Endodermal cell (in vitro differentiated cells): ENCODE measurements around the gene HAPLN1. TPM values are rescaled to one million over a fixed set of nuclear protein-coding genes. Genes with fewer than 3 reads are reported as not detected.

ENCODE experiments used
- DNase-seq: peaks from one replicate; pipeline ENCODE4 v3.0.0-alpha.2; 2017
- H3K27ac ChIP-seq: 2 replicates; pipeline ENCODE4 v1.5.1; 2013; ENCODE audit warnings: mild to moderate bottlenecking, low read depth, low read length, moderate library complexity
- H3K27me3 ChIP-seq: 2 replicates; pipeline ENCODE4 v1.6.1; 2013; ENCODE audit warnings: mild to moderate bottlenecking, low read length, moderate library complexity; ENCODE audit not compliant: insufficient read depth, control insufficient read depth, poor library complexity, severe bottlenecking
- H3K36me3 ChIP-seq: 2 replicates; pipeline ENCODE4 v1.7.0; 2013; ENCODE audit warnings: mild to moderate bottlenecking, low read length, moderate library complexity; ENCODE audit not compliant: control insufficient read depth, insufficient read depth
- H3K4me1 ChIP-seq: one replicate; pipeline ENCODE4 v1.7.0; 2013; ENCODE audit warnings: low read length; ENCODE audit not compliant: control insufficient read depth, insufficient read depth
- H3K4me3 ChIP-seq: 2 replicates; pipeline ENCODE4 v1.5.1; 2013; ENCODE audit warnings: mild to moderate bottlenecking, low read length, moderate library complexity
- H3K9ac ChIP-seq: 2 replicates; pipeline ENCODE4 v1.6.1; 2013; ENCODE audit warnings: mild to moderate bottlenecking, low read length, moderate library complexity; ENCODE audit not compliant: poor library complexity, severe bottlenecking; ENCODE audit errors: extremely low read depth
- H3K9me3 ChIP-seq: 2 replicates; pipeline ENCODE4 v1.6.1; 2013; ENCODE audit warnings: mild to moderate bottlenecking, low read length, moderate library complexity; ENCODE audit not compliant: control insufficient read depth
- H3K27ac Mint-ChIP-seq: 2 replicates; pipeline ENCODE4 v1.8.0; 2020; ENCODE audit warnings: mixed read lengths
- H3K27me3 Mint-ChIP-seq: 2 replicates; pipeline ENCODE4 v1.8.0; 2021; ENCODE audit warnings: mild to moderate bottlenecking, mixed read lengths; ENCODE audit not compliant: insufficient read depth
- H3K36me3 Mint-ChIP-seq: 2 replicates; pipeline ENCODE4 v1.8.0; 2020; ENCODE audit warnings: low read depth, mixed read lengths
- H3K4me1 Mint-ChIP-seq: 2 replicates; pipeline ENCODE4 v1.8.0; 2020; ENCODE audit warnings: mixed read lengths
- H3K4me3 Mint-ChIP-seq: 2 replicates; pipeline ENCODE4 v1.8.0; 2020; ENCODE audit warnings: mild to moderate bottlenecking, moderate library complexity, mixed read lengths
- H3K9me3 Mint-ChIP-seq: 2 replicates; pipeline ENCODE4 v1.8.0; 2020; ENCODE audit warnings: mild to moderate bottlenecking, mixed read lengths
- CTCF ChIP-seq: fragments of 200-600 bp; sonication (generic); conservative IDR thresholded peaks from 2 replicates; pipeline ENCODE4 v1.5.0; 2021; ENCODE audit warnings: antibody characterized with exemption, mild to moderate bottlenecking
- WGBS, 2 experiments: methylation state at CpG; one replicate each; pipeline versions ENCODE4 v1.1.5 to v1.1.7; 2013; ENCODE audit warnings: missing lambda C conversion rate in 2 of 2, mixed read lengths in 1 of 2; ENCODE audit not compliant: insufficient coverage in 1 of 2, insufficient read length in 1 of 2; 5-methylcytosine and 5-hydroxymethylcytosine counted together
- total RNA-seq, 2 donors: library from RNA; stranded (reverse); fragmentation: NEBNext Ultra II Directional in 1 of 2; extraction: Animal tissue kit (Norgen Biotek cat#: 25700) in 1 of 2; gene quantifications; 2 replicates in 1 of 2; 3 replicates in 1 of 2; pipeline ENCODE4 v1.2.1, GENCODE V29; 2021

HAPLN1 gene
- total RNA-seq, 2 donors from 2014 or later: 0.07 to 1.3 TPM

DNA sequence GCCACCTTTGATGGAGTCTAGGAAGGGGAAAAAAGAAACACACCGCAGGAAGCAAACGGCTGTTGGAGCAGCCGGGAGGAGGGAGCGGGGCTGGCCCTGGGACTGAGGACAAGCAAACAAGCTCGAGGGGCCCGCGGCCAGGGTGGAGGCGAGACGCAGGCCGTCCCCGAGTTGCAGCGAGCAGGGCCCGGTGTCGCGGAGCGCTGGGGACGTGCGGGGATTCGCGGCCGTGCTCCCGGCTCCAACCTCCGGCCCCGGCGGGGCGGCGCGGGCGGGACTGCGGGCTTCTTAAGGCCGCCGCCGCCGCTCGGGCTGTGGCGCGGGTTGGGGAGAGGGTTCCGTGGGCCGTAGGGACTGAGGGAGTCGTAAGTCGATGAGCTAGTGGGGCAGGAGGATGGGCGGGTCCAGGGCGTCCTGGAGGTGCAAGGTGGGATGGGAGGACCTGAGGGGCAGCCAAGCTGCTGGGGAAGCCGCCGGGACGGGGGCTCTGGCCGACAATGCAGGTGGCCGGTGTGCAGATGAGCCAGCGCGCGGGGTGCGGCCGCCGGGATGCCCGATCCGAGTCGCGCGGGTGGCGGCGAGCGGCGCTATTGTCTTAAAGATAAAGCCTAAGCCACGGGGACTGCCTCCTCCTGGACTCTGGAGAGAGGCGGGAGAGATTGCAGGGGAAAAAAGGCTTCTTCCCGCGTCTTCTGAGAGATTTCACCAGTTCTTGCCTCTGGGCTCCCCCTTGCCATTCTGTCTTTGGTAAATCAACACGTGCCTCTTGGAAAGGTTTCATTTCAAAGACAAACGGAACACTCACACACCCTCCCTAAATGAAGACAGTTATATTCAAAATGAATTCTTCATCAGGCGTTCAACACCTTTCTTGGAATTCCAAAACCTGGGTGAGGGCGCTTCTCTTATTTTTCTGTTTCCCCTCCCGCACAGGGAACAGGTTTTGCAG lies 1.6 kb upstream of the HAPLN1 start:
- H3K4me1 Mint-ChIP-seq: peaks cover 7% of the 10 kb centered on the region
- no peak overlapping the region for H3K9ac ChIP-seq

DNA sequence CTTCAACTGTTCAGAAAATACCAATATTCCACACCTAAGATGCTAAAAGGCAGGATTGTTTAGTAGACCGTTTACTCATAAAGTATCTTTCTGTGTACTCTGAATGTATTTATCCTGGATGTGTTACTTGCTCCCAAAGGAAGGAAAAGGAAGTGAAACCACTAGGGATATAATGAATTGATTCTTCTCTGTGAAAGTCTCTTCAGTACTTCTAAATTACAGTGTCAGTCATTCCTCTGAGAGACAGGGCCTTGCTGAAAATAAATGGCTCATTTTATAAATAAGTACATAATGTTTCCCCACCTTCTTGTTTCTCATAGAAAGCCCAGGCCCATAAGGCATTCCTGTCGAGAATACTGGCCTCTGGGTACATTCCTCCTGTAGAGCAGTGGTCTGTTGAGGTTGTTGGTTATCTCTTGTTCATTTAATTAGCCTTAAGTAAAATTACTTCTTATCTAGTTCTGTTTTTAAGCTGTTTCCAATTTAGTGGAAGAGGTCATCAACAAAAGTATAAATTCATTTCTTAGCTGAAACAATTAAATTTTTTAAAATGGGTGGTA lies 1.6 kb downstream of the HAPLN1 start:
- Mint-ChIP-seq H3K27me3 (peaks cover 29% of the 10 kb centered on the region), H3K9me3 (no peaks in the 10 kb centered on the region), H3K4me1 (peaks cover 14% of the 10 kb centered on the region), H3K27ac (no peak overlapping the region), H3K4me3 (no peak overlapping the region), H3K36me3 (no peaks in the 10 kb centered on the region)
- H3K27me3 ChIP-seq: peaks cover 39% of the 10 kb centered on the region
- H3K4me3 ChIP-seq: no peak overlapping the region
- DNase-seq: no peak
- no peaks in the 10 kb centered on the region for H3K9me3 ChIP-seq
- no peak for TF ChIP-seq CTCF
- peaks cover 5% of the 10 kb centered on the region for H3K4me1 ChIP-seq
- H3K9ac ChIP-seq: no peak overlapping the region
- no peaks in the 10 kb centered on the region for H3K36me3 ChIP-seq
- no peak overlapping the region for H3K27ac ChIP-seq
- 96 to 100% methylated on average over 1 of the region's 2 CpGs for WGBS, 2 experiments

More for the DNA sequence above, 1.6 kb upstream of the HAPLN1 start:
- peaks cover under 1% of the 10 kb centered on the region for H3K9me3 Mint-ChIP-seq
- Histone ChIP-seq H3K9me3 (no peaks in the 10 kb centered on the region), H3K4me3 (peak overlapping the region; percentile 73), H3K4me1 (peaks cover 5% of the 10 kb centered on the region), H3K36me3 (no peaks in the 10 kb centered on the region), H3K27me3 (peaks cover 39% of the 10 kb centered on the region), H3K27ac (peak overlapping the region; percentile 39)
- peak overlapping the region; percentile 52 for H3K27ac Mint-ChIP-seq
- DNase-seq: peak; percentile 94
- H3K27me3 Mint-ChIP-seq: peaks cover 29% of the 10 kb centered on the region
- peak; percentile 70 for TF ChIP-seq CTCF
- peak overlapping the region; percentile 74 for H3K4me3 Mint-ChIP-seq
- 3 to 18% methylated on average over 8 to 72 of the region's 72 CpGs for WGBS, 2 experiments
- no peaks in the 10 kb centered on the region for H3K36me3 Mint-ChIP-seq

DNA sequence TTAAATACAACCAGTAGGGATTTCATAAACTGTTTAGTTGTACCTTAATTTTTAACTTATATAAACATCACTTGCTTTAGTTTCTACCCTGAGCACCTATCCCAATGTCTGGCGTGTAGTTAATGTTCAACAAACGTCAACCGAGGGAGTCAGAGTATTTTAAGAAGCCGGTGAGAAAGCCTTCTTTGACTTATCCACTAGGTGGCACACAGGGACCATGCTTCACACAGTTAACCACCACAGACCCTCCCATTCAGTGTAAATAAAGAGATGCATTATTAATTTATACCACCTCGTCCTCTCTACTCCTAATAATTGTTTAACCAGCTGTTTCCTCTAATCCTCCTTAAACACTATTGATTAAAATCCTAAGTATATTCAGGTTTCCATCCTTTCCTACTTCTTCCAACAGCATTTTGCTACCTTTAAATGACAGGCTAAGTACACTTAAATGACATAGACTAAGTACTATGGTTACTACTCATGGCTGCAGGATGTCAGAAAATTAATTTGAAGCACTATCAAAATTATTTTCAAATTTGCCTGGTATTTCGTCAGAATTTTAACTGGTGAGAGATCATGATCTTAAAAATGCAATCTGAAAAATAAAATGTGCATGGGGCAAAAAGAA lies 2.3 kb downstream of the HAPLN1 start:
- peak; percentile 97 for TF ChIP-seq CTCF
- Histone ChIP-seq H3K9me3 (no peaks in the 10 kb centered on the region), H3K27me3 (peaks cover 34% of the 10 kb centered on the region), H3K4me3 (no peak overlapping the region), H3K9ac (no peak overlapping the region), H3K36me3 (no peaks in the 10 kb centered on the region), H3K4me1 (peaks cover 5% of the 10 kb centered on the region), H3K27ac (no peak overlapping the region)
- H3K36me3 Mint-ChIP-seq: no peaks in the 10 kb centered on the region
- peak; percentile 69 for DNase-seq
- no peak overlapping the region for H3K4me3 Mint-ChIP-seq
- no peaks in the 10 kb centered on the region for H3K9me3 Mint-ChIP-seq
- WGBS, 2 experiments: 8% methylated on average over 4 to 6 of the region's 6 CpGs
- H3K4me1 Mint-ChIP-seq: peaks cover 14% of the 10 kb centered on the region
- peaks cover 28% of the 10 kb centered on the region for H3K27me3 Mint-ChIP-seq
- H3K27ac Mint-ChIP-seq: no peak overlapping the region
